ENCODE measurements around the gene CPNE4. TPM values are rescaled to one million over a fixed set of nuclear protein-coding genes. Genes with fewer than 3 reads are reported as not detected.

CPNE4 gene
- total RNA-seq, 4 donors from 2014 or later: 0.10 to 0.25 (median 0.16) TPM; not detected in 1

DNA sequence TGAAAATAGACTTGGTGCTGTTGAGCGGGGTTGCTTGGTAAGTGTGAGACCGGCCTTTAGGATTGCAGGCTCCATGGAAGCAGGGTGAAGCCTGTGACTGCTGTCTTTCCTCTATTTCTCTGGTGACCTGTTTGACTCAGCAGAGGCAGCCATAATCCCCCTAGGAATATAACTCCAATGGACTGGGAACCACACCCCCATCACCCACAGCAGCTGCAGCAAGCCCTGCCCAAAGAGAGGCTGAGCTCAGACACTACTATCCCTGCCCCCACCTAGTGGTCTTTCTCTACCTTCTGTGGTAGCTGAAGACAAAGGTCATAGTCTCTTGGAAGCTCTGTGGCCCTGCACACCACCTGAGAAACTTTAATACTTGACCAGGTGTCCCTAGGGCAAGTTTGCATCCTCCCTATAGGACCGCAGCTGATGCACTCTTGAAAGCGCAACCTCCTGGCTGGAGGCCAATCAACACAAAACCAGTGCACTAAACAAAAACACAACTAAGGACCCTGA is 398.5 kb downstream of the CPNE4 start:
- 93 to 95% methylated on average over 4 of the region's 4 CpGs for WGBS, 2 donors
- TF ChIP-seq POLR2A (IDR thresholded peaks at IDR 0.05): no peak
- TF ChIP-seq, protein P1, sequence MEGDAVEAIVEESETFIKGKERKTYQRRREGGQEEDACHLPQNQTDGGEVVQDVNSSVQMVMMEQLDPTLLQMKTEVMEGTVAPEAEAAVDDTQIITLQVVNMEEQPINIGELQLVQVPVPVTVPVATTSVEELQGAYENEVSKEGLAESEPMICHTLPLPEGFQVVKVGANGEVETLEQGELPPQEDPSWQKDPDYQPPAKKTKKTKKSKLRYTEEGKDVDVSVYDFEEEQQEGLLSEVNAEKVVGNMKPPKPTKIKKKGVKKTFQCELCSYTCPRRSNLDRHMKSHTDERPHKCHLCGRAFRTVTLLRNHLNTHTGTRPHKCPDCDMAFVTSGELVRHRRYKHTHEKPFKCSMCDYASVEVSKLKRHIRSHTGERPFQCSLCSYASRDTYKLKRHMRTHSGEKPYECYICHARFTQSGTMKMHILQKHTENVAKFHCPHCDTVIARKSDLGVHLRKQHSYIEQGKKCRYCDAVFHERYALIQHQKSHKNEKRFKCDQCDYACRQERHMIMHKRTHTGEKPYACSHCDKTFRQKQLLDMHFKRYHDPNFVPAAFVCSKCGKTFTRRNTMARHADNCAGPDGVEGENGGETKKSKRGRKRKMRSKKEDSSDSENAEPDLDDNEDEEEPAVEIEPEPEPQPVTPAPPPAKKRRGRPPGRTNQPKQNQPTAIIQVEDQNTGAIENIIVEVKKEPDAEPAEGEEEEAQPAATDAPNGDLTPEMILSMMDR (IDR thresholded peaks at IDR 0.05): no peak
- intact Hi-C loops (cut with DNase I; ENCODE audit: low total_unique reads): no loop called here
- no peak for DNase-seq (ENCODE audit: low spot score in 2 of 2)
- no peak overlapping the region for H3K4me3 ChIP-seq (ENCODE audit: low read depth, poor library complexity, severe bottlenecking)

DNA sequence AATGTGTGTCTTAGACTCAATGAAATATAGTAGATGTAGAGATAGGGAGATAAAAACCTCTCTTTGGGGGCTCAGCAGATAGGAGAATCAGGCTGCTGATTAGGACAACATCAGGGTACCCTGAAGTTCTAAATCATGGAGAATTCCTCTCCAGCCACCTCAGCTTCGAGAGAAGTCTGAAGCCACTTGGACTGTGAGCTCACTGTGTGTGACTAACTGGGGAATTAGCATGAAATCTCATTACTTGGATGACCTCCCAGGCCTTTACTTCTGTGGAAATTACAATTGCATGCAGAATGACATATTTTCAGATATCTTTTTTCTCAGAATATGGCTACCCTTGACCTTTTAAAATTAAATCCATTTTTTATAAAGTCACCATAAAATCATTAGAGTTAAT is 404.0 kb downstream of the CPNE4 start:
- TF ChIP-seq POLR2A (IDR thresholded peaks at IDR 0.05): no peak
- TF ChIP-seq, protein P1 (IDR thresholded peaks at IDR 0.05): no peak
- intact Hi-C loops (cut with DNase I; ENCODE audit: low total_unique reads): no loop called here
- 59 to 82% methylated on average over 1 of the region's 1 CpG for WGBS, 2 donors
- H3K4me3 ChIP-seq (ENCODE audit: low read depth, poor library complexity, severe bottlenecking): no peak overlapping the region
- DNase-seq (ENCODE audit: low spot score in 2 of 2): no peak

DNA sequence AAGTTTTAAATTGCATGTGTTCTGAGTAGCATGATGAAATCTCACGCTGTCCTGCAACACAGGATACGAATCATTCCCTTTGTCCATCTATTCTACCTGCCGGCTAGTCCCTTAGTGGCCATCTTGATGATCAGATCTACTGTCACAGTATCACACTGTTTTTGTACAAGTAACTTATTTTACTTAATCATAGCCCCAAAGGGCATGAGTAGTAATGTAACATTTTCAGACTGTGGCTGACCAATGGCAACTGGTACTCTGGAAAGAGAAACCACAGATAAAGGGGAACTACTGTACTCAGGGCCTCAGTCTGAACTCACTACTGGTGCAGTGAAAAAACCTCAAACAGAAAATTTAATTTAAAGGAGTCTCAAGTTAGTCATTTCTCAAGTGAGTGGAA is 404.7 kb downstream of the CPNE4 start:
- no peak for TF ChIP-seq POLR2A (IDR thresholded peaks at IDR 0.05)
- TF ChIP-seq, protein P1 (IDR thresholded peaks at IDR 0.05): no peak
- 79 to 82% methylated on average over 3 of the region's 3 CpGs for WGBS, 2 donors
- intact Hi-C loops (cut with DNase I; ENCODE audit: low total_unique reads): no loop called here
- no peak for DNase-seq (ENCODE audit: low spot score in 2 of 2)
- H3K4me3 ChIP-seq (ENCODE audit: low read depth, poor library complexity, severe bottlenecking): no peak overlapping the region

DNA sequence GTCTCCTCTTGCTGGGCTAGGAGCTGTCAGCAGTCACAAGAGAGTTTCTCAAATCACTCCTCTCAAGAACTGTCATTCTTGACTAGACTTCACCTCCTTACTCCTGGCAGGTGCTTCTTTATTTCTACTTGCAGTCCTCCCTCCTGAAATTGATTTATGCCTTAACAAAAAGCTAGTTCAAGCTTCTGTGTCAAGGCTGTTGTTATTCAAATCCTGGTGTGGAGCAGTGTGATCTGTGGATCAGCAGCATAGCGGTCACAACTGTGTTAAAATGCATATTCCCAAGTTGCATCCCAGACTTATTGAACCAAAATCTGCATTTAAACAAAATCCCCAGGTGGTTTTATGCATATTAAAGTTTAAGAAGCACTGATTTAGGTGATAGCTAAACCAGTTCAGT is 411.4 kb downstream of the CPNE4 start:
- H3K4me3 ChIP-seq (ENCODE audit: low read depth, poor library complexity, severe bottlenecking): no peak overlapping the region
- DNase-seq (ENCODE audit: low spot score in 2 of 2): no peak
- intact Hi-C loops (cut with DNase I; ENCODE audit: low total_unique reads): no loop called here
- TF ChIP-seq, protein P1 (IDR thresholded peaks at IDR 0.05): no peak
- no peak for TF ChIP-seq POLR2A (IDR thresholded peaks at IDR 0.05)
- 86 to 96% methylated on average over 1 of the region's 1 CpG for WGBS, 2 donors

DNA sequence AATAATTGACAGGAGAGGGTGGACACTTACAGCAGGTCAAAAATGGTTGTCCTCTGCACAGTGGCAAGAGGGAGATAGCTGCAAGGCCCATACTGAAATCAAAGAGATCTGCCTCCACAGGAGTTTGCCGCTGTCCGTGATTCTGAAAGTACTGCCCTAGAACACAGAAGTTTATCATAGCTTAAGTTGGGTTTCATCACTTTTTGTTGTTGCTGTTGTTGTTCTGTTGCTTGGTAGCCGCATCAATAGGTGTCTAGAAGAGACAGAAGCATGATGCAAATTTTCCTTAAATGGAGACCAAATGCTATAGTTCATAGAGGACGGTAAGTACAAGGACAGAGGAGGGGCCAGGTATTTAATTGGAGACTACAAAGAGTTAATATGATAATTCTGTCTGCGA is 412.1 kb downstream of the CPNE4 start:
- H3K4me3 ChIP-seq (ENCODE audit: low read depth, poor library complexity, severe bottlenecking): no peak overlapping the region
- TF ChIP-seq POLR2A (IDR thresholded peaks at IDR 0.05): no peak
- TF ChIP-seq, protein P1 (IDR thresholded peaks at IDR 0.05): no peak
- WGBS, 2 donors: 77 to 85% methylated on average over 5 of the region's 5 CpGs
- intact Hi-C loops (cut with DNase I; ENCODE audit: low total_unique reads): no loop called here
- no peak for DNase-seq (ENCODE audit: low spot score in 2 of 2)

DNA sequence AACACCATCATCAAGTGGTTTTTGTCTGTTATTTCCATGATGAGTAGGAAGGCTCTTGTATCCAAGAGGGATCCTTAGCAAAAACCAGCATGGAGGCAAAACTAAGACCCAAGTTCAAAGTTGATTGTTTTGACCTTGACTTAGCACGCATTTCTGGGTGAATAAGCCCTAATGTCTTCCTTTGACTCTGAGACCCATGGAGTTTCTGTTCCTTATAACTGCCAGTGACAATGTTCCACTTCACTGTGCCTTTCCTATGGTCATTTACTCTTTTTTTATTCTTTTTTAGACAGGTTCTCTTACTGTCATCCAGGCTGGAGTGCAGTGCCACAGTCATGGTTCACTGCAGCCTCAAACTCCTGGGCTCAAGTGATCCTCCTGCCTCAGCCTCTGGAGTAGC is 413.8 kb downstream of the CPNE4 start:
- no peak for TF ChIP-seq POLR2A (IDR thresholded peaks at IDR 0.05)
- TF ChIP-seq, protein P1 (IDR thresholded peaks at IDR 0.05): no peak
- intact Hi-C loops (cut with DNase I; ENCODE audit: low total_unique reads): no loop called here
- H3K4me3 ChIP-seq (ENCODE audit: low read depth, poor library complexity, severe bottlenecking): no peak overlapping the region
- no peak for DNase-seq (ENCODE audit: low spot score in 2 of 2)
- 87 to 89% methylated on average over 1 of the region's 1 CpG for WGBS, 2 donors
